Esophagus muscularis mucosa (tissue), 4 donors: ENCODE results near the gene PRODH2. TPM values are rescaled to one million over a fixed set of nuclear protein-coding genes. Genes with fewer than 3 reads are reported as not detected.

Experiments used
- DNase-seq: peaks from one replicate; pipeline ENCODE4 v3.0.0-alpha.2; 2017; ENCODE audit errors: extremely low spot score
- H3K27ac ChIP-seq, 4 donors: fragments of 200-600 bp; sonication (generic); replicated peaks in 1 of 4; 1 replicate in 3 of 4; 2 replicates in 1 of 4; pipeline ENCODE4 v1.5.1; 2016 to 2019; ENCODE audit warnings: mild to moderate bottlenecking in 1 of 4
- H3K27me3 ChIP-seq, 4 donors: fragments of 200-600 bp; sonication (generic); one replicate each; pipeline versions ENCODE4 v1.5.1 to v1.6.0; 2016 to 2019
- H3K36me3 ChIP-seq, 4 donors: fragments of 200-600 bp; sonication (generic); one replicate each; pipeline ENCODE4 v1.5.1; 2016 to 2019
- H3K4me1 ChIP-seq, 4 donors: fragments of 200-600 bp; sonication (generic); one replicate each; pipeline ENCODE4 v1.5.1; 2016 to 2019
- H3K4me3 ChIP-seq, 4 donors: fragments of 200-600 bp; sonication (generic); 1 replicate in 2 of 4; 2 replicates in 2 of 4; pipeline ENCODE4 v1.5.1; 2016 to 2019; ENCODE audit warnings: mild to moderate bottlenecking in 4 of 4, moderate library complexity in 1 of 4
- H3K9me3 ChIP-seq, 4 donors: fragments of 200-600 bp; sonication (generic); 1 replicate in 3 of 4; 2 replicates in 1 of 4; pipeline ENCODE4 v1.5.1; 2016 to 2019
- EP300 ChIP-seq: sonication (generic); formaldehyde crosslinking; IDR thresholded peaks from one replicate; pipeline ENCODE4 v1.6.1; 2017; ENCODE audit warnings: antibody characterized with exemption
- POLR2A ChIP-seq: fragments of 450-650 bp; IDR thresholded peaks from one replicate; pipeline ENCODE4 v1.6.1; 2017; ENCODE audit warnings: antibody characterized with exemption, moderate library complexity, mild to moderate bottlenecking, low read depth
- POLR2AphosphoS5 ChIP-seq, 2 donors: sonication (generic); formaldehyde crosslinking; IDR thresholded peaks; one replicate each; pipeline ENCODE4 v1.6.1; 2017; ENCODE audit warnings: antibody characterized with exemption in 2 of 2
- WGBS: methylation state at CpG from one replicate; pipeline ENCODE4 v1.1.5; 2018; 5-methylcytosine and 5-hydroxymethylcytosine counted together
- intact Hi-C: fragments of 100-400 bp; cut with DNase I; formaldehyde crosslinking; loops from one replicate; pipeline ENCODE4 v1.15.1; 2023
- total RNA-seq, 4 donors: library from RNA; depleted of rRNA; stranded (reverse); fragments of >200 nt; gene quantifications; one replicate each; pipeline versions ENCODE4 v1.1.0 to v1.2.1, GENCODE V29; 2016
- TF ChIP-seq, protein P1 (sequence below), 3 experiments: fragments of 200-600 bp in 2 of 3; fragments of 450-650 bp in 1 of 3; sonication (generic) in 2 of 3; IDR thresholded peaks; one replicate each; pipeline ENCODE4 v1.5.1; 2017 to 2019; ENCODE audit warnings: antibody characterized with exemption in 3 of 3, mild to moderate bottlenecking in 2 of 3, moderate library complexity in 1 of 3

Gene PRODH2
- total RNA-seq, 4 donors from 2014 or later = not detected

DNA sequence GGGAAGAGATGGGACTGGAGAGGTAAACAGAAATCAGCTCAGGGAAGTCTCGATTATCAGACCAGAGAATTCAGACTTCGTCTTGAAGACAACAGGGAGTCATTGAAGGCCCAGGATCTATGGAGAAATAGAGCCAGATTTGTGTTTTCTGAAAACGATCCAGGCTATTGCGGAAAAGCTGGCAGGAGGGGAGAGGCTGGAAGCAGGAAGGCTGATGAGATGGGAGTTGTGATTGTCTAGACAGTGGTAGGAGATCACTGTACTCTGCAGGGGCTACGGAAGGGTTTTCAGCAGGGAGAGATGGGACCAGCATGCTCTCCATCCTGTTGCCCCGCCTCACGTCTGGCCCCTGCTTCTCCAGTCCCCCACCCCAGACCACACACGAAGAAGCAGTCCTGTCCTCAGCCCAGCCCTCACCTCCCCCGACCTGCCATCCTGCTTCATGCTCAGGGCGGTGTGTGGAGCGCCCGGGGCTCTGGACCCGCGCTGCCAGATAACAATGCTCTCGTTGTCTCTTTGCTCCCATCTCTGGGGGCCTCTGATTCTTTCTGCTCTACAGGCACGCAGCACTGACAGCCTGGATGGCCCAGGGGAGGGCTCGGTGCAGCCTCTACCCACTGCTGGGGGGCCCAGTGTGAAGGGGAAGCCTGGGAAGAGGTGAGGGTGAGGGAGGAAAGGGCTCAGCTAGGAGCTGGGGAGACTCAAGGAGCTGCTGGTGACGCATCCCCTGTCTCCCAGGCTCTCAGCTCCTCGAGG lies 35.4 kb downstream of the PRODH2 start:
- Histone ChIP-seq H3K27ac (no peak overlapping the region), H3K27me3 (no peaks in the 10 kb centered on the region), H3K4me3 (no peak overlapping the region), H3K4me1 (peaks cover 14 to 28% (median 20%) of the 10 kb centered on the region in 4 donors), H3K9me3 (no peaks in the 10 kb centered on the region), H3K36me3 (peaks cover 6 to 43% (median 33%) of the 10 kb centered on the region in 4 donors)
- no peak for DNase-seq
- TF ChIP-seq, protein P1, sequence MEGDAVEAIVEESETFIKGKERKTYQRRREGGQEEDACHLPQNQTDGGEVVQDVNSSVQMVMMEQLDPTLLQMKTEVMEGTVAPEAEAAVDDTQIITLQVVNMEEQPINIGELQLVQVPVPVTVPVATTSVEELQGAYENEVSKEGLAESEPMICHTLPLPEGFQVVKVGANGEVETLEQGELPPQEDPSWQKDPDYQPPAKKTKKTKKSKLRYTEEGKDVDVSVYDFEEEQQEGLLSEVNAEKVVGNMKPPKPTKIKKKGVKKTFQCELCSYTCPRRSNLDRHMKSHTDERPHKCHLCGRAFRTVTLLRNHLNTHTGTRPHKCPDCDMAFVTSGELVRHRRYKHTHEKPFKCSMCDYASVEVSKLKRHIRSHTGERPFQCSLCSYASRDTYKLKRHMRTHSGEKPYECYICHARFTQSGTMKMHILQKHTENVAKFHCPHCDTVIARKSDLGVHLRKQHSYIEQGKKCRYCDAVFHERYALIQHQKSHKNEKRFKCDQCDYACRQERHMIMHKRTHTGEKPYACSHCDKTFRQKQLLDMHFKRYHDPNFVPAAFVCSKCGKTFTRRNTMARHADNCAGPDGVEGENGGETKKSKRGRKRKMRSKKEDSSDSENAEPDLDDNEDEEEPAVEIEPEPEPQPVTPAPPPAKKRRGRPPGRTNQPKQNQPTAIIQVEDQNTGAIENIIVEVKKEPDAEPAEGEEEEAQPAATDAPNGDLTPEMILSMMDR (IDR thresholded peaks at IDR 0.05) = no peak
- TF ChIP-seq EP300 = no peak
- TF ChIP-seq POLR2AphosphoS5 (IDR thresholded peaks at IDR 0.05) = no peak
- TF ChIP-seq POLR2A = no peak
- intact Hi-C loops = loop anchor here (10.0 kb wide), 1 partner anchor 108 kb away; no protein-coding TSS in a partner anchor
- WGBS = 75% methylated on average over 17 of the region's 19 CpGs

- H3K27ac ChIP-seq = peak overlapping the region in 1 of 4 donors; percentile 61
- intact Hi-C loops = loop anchor here (10.0 kb wide), 1 partner anchor 109 kb away; no protein-coding TSS in a partner anchor
- WGBS = 45% methylated on average over 12 of the region's 13 CpGs
- H3K9me3 ChIP-seq = no peaks in the 10 kb centered on the region
- peaks cover 5 to 33% (median 25%) of the 10 kb centered on the region in 4 donors for H3K36me3 ChIP-seq
- no peaks in the 10 kb centered on the region for H3K27me3 ChIP-seq
- H3K4me3 ChIP-seq = peak overlapping the region; percentile 81 to 96 (median 90)
- TF ChIP-seq POLR2A (no peak), POLR2AphosphoS5 (IDR thresholded peaks at IDR 0.05) (no peak), EP300 (no peak)
- TF ChIP-seq, protein P1 (IDR thresholded peaks at IDR 0.05) = no peak
- H3K4me1 ChIP-seq = peaks cover 14 to 28% (median 20%) of the 10 kb centered on the region in 4 donors
- no peak for DNase-seq
Observed at GRCh38 chr19:35776102-35776788, 36.4 kb downstream of the PRODH2 start.

DNA sequence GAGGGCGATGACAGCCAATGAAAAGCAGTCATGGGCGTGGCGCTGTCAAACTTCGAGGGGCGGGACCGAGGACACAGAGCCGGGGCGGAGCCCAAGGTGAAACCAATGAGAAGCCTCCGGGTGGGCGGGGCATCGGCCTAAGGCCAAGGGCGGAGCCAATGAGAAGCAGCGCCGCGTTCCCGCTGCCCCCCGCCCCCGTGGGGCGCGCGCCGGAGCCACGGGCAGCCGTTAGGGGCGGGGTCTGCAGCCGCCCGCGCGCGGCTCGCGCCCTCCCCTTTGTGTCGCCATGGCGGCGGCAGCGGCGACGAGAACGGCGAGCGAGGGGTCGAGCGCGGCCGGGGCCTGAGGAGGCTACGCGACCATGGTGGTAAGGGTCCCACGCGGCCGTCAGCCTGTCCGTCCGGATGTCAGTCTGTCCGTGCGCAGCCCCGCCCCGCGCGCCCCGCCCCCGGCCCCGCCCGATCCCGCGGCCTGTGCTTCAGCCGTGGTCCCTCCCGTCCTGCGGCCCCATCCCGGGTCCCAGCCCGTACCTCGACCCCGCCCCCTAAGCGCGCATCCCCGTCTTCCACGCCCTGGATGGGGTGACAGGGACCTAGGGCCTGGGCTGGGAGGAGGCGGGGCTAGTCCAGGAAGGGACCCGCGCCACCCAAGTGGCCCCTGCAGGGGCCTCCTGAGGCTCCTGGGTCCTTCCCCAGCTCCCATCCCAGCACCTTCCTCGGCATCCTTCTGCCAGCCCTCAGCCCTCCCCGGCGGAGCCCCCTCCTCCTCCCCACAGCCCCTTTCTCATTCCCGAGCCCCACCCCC lies 37.1 kb downstream of the PRODH2 start, which contains the start of gene ARHGAP33:
Gene ARHGAP33, plus strand, starts transcription at position 267 of the 804 bp plus-strand sequence. Its CDS starts 95 bp downstream, at position 362.
- intact Hi-C loops = loop anchor here (10.0 kb wide), 1 partner anchor 109 kb away; no protein-coding TSS in a partner anchor
- peaks cover 14 to 28% (median 20%) of the 10 kb centered on the region in 4 donors for H3K4me1 ChIP-seq
- 1% methylated on average over 21 of the region's 82 CpGs for WGBS
- H3K36me3 ChIP-seq = peaks cover 0 to 26% (median 19%) of the 10 kb centered on the region in 4 donors
- no peaks in the 10 kb centered on the region for H3K27me3 ChIP-seq
- DNase-seq = peak; percentile 100
- peak within 1 kb of the TSS; percentile 81 to 96 (median 90) for H3K4me3 ChIP-seq
- TF ChIP-seq, protein P1 (IDR thresholded peaks at IDR 0.05) = no peak
- no peak for TF ChIP-seq POLR2A
- TF ChIP-seq POLR2AphosphoS5 (IDR thresholded peaks at IDR 0.05) = peak; percentile 33 to 34
- H3K27ac ChIP-seq = peak within 1 kb of the TSS; percentile 52 to 70 (median 62)
- no peaks in the 10 kb centered on the region for H3K9me3 ChIP-seq

DNA sequence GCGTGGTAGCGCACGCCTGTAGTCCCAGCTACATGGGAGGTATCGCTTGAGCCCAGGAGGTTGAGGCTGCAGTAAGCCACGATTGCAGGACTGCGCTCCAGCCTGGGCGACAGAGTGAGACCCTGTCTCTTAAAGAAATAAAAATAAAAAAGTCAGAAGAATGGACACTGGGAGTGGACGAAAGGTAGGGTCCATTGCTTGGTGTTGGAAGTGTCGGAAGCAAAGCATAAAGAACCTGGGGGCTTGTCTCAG lies 37.7 kb downstream of the PRODH2 start:
- H3K27ac ChIP-seq = no peak overlapping the region
- peak overlapping the region; percentile 81 to 96 (median 90) for H3K4me3 ChIP-seq
- 8% methylated on average over 9 of the region's 9 CpGs for WGBS
- no peaks in the 10 kb centered on the region for H3K27me3 ChIP-seq
- DNase-seq = no peak
- peaks cover 0 to 20% (median 13%) of the 10 kb centered on the region in 4 donors for H3K36me3 ChIP-seq
- H3K4me1 ChIP-seq = peaks cover 14 to 28% (median 20%) of the 10 kb centered on the region in 4 donors
- no peaks in the 10 kb centered on the region for H3K9me3 ChIP-seq
- intact Hi-C loops = loop anchor here (10.0 kb wide), 1 partner anchor 110 kb away; no protein-coding TSS in a partner anchor
- TF ChIP-seq, protein P1 (IDR thresholded peaks at IDR 0.05) = no peak
- no peak for TF ChIP-seq POLR2A
- no peak for TF ChIP-seq POLR2AphosphoS5 (IDR thresholded peaks at IDR 0.05)
- TF ChIP-seq EP300 = no peak
